Activated naive CD8-positive, alpha-beta T cell (primary cell): ENCODE data around the gene ANXA11.

Experiments
- H3K27ac Mint-ChIP-seq: one replicate; pipeline ENCODE4 v1.8.0; 2021; ENCODE audit warnings: mixed read lengths
- H3K27me3 Mint-ChIP-seq: one replicate; pipeline ENCODE4 v1.8.0; 2021; ENCODE audit warnings: mixed read lengths
- H3K36me3 Mint-ChIP-seq: one replicate; pipeline ENCODE4 v1.8.0; 2021; ENCODE audit warnings: mixed read lengths
- H3K4me1 Mint-ChIP-seq: one replicate; pipeline ENCODE4 v1.8.0; 2021; ENCODE audit warnings: low read depth, mixed read lengths
- H3K4me3 Mint-ChIP-seq: one replicate; pipeline ENCODE4 v1.8.0; 2021; ENCODE audit warnings: mild to moderate bottlenecking, mixed read lengths
- H3K9me3 Mint-ChIP-seq: one replicate; pipeline ENCODE4 v1.8.0; 2021; ENCODE audit warnings: low read depth, mixed read lengths

Gene ANXA11

DNA sequence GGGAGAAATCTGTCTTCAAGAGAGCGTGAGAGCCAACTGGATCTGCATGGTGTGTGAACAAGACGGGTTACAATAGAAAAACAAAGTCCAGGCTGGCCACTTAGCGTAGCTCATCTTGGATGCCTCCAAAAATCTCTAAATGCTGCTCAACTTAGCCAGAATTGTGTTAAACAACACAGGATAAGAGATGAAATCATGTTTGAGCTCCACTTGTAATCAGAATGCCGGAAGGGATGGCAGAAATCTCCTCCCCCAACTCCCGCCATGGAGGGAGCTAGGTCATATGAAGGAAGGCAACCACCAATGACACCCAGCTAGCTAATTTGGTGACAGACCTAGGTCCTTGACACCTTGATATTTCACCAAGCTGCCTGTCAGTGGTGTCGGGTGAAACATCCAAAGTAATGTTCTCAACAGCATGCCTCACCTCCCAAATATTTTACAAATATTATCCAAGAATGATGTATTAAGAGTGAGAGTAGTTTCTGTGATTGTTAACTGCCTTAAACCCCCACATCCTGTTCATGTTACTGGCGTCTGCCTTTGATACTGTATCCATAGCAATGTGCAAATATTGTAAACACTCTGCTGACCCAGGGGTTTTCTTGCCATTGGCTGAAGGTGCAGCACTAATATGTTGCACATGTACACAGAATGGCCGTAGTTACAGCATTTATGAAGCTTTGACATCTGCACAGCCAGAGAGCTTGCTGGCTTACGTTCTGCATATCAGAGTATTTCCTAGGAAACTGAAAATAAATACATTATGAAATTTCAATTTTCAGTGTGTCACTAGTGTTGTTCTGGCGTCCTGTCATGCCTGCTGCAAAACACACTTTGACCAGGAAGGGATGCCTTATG, 101.0 kb downstream of the ANXA11 start:
- no peaks in the 10 kb centered on the region for H3K27me3 Mint-ChIP-seq
- peaks cover 4% of the 10 kb centered on the region for H3K36me3 Mint-ChIP-seq
- no peak overlapping the region for H3K4me3 Mint-ChIP-seq
- H3K9me3 Mint-ChIP-seq = peaks cover 9% of the 10 kb centered on the region
- H3K27ac Mint-ChIP-seq = no peak overlapping the region
- H3K4me1 Mint-ChIP-seq = peaks cover 11% of the 10 kb centered on the region
